Astrocyte (in vitro differentiated cells and primary cell): ENCODE measurements around the gene CARD11. TPM values are rescaled to one million over a fixed set of nuclear protein-coding genes. Genes with fewer than 3 reads are reported as not detected.

Source experiments
- DNase-seq: peaks from one replicate; pipeline ENCODE4 v3.0.0-alpha.2; 2010; ENCODE audit warnings: low read depth
- FAIRE-seq: peaks from 2 replicates; lab custom pipeline; 2011; peaks lifted over from hg19 to GRCh38; lab: Jason Lieb, UNC
- H2AFZ ChIP-seq: 2 replicates; pipeline ENCODE4 v1.6.0; 2012; ENCODE audit warnings: low read depth, low read length, inconsistent platforms
- H3K27ac ChIP-seq: 2 replicates; pipeline ENCODE4 v1.5.1; 2011; ENCODE audit warnings: low read depth, low read length, inconsistent platforms
- H3K27me3 ChIP-seq: 2 replicates; pipeline ENCODE4 v1.6.0; 2011; ENCODE audit warnings: low read length, inconsistent platforms; ENCODE audit not compliant: insufficient read depth
- H3K36me3 ChIP-seq: 2 replicates; pipeline ENCODE4 v1.5.1; 2011; ENCODE audit warnings: low read length, inconsistent platforms; ENCODE audit not compliant: insufficient read depth
- H3K4me1 ChIP-seq: 2 replicates; pipeline ENCODE4 v1.5.1; 2011; ENCODE audit warnings: low read length, inconsistent platforms; ENCODE audit not compliant: insufficient read depth
- H3K4me2 ChIP-seq: 2 replicates; pipeline ENCODE4 v1.6.0; 2012; ENCODE audit warnings: low read length, inconsistent platforms
- H3K4me3 ChIP-seq: 2 replicates; pipeline ENCODE4 v1.5.1; 2011; ENCODE audit warnings: low read depth, mild to moderate bottlenecking, low read length, inconsistent platforms; ENCODE audit not compliant: insufficient read depth
- H3K79me2 ChIP-seq: 2 replicates; pipeline ENCODE4 v1.6.0; 2012; ENCODE audit warnings: mild to moderate bottlenecking, low read length, inconsistent platforms; ENCODE audit not compliant: insufficient read depth
- H3K9ac ChIP-seq: 2 replicates; pipeline ENCODE4 v1.6.0; 2012; ENCODE audit warnings: mild to moderate bottlenecking, low read length, inconsistent platforms
- H3K9me3 ChIP-seq: 2 replicates; pipeline ENCODE4 v1.5.1; 2012; ENCODE audit warnings: low read depth, mild to moderate bottlenecking, low read length, inconsistent platforms; ENCODE audit not compliant: insufficient read depth
- H4K20me1 ChIP-seq: 2 replicates; pipeline ENCODE4 v1.6.0; 2012; ENCODE audit warnings: low read length, inconsistent platforms; ENCODE audit not compliant: insufficient read depth
- H3K27ac Mint-ChIP-seq: one replicate; pipeline ENCODE4 v1.8.0; 2021; ENCODE audit warnings: mild to moderate bottlenecking, mixed read lengths; ENCODE audit not compliant: unreplicated experiment
- H3K27me3 Mint-ChIP-seq: one replicate; pipeline ENCODE4 v1.8.0; 2021; ENCODE audit warnings: low read depth, mixed read lengths; ENCODE audit not compliant: unreplicated experiment
- H3K36me3 Mint-ChIP-seq: one replicate; pipeline ENCODE4 v1.8.0; 2021; ENCODE audit warnings: low read depth, mixed read lengths; ENCODE audit not compliant: unreplicated experiment
- H3K4me1 Mint-ChIP-seq: one replicate; pipeline ENCODE4 v1.8.0; 2021; ENCODE audit warnings: low read depth, mixed read lengths; ENCODE audit not compliant: unreplicated experiment
- H3K4me3 Mint-ChIP-seq: one replicate; pipeline ENCODE4 v1.8.0; 2021; ENCODE audit warnings: mild to moderate bottlenecking, moderate library complexity, mixed read lengths; ENCODE audit not compliant: unreplicated experiment
- H3K9me3 Mint-ChIP-seq: one replicate; pipeline ENCODE4 v1.8.0; 2021; ENCODE audit warnings: mild to moderate bottlenecking, mixed read lengths; ENCODE audit not compliant: unreplicated experiment
- EZH2 ChIP-seq: IDR thresholded peaks from 2 replicates; pipeline ENCODE4 v1.6.1; 2012; ENCODE audit warnings: mild to moderate bottlenecking, low read length, inconsistent platforms; ENCODE audit not compliant: insufficient read depth
- total RNA-seq: library from RNA; stranded (reverse); gene quantifications from 2 replicates; pipeline ENCODE4 v1.2.1, GENCODE V29; 2021
- TF ChIP-seq, protein P1 (sequence below): IDR thresholded peaks from 2 replicates; pipeline ENCODE4 v1.5.1; 2011; ENCODE audit warnings: low read depth, mild to moderate bottlenecking, inconsistent platforms, low read length, moderate library complexity; ENCODE audit not compliant: insufficient read depth

CARD11 gene
- total RNA-seq, 1 donor from 2014 or later, result 9.5 TPM

DNA sequence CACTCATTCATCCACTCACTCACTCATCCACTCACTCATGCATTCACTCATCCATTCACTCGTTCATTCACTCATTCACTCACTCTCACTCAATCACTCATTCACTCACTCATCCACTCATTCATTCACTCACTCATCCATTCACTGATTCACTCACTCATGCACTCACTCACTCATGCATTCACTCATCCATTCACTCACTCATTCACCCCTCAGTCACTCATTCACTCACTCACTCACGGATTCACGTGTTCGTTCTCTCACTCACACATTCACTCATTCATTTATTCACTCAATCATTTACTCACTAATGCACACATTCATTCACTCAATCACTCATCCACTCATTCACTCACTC, 73.4 kb downstream of the CARD11 start:
- H3K4me3 Mint-ChIP-seq, result no peak overlapping the region
- no peak overlapping the region for H3K27ac Mint-ChIP-seq
- Histone ChIP-seq H4K20me1 (no peaks in the 10 kb centered on the region), H3K27me3 (peaks cover 2% of the 10 kb centered on the region), H3K27ac (no peak overlapping the region), H3K79me2 (no peaks in the 10 kb centered on the region), H3K4me2 (no peak overlapping the region), H3K4me3 (no peak overlapping the region), H2AFZ (no peak overlapping the region), H3K36me3 (no peaks in the 10 kb centered on the region), H3K9me3 (peaks cover 4% of the 10 kb centered on the region), H3K9ac (no peak overlapping the region), H3K4me1 (no peaks in the 10 kb centered on the region)
- no peaks in the 10 kb centered on the region for H3K4me1 Mint-ChIP-seq
- peaks cover 18% of the 10 kb centered on the region for H3K9me3 Mint-ChIP-seq
- peaks cover 6% of the 10 kb centered on the region for H3K27me3 Mint-ChIP-seq
- TF ChIP-seq, protein P1, sequence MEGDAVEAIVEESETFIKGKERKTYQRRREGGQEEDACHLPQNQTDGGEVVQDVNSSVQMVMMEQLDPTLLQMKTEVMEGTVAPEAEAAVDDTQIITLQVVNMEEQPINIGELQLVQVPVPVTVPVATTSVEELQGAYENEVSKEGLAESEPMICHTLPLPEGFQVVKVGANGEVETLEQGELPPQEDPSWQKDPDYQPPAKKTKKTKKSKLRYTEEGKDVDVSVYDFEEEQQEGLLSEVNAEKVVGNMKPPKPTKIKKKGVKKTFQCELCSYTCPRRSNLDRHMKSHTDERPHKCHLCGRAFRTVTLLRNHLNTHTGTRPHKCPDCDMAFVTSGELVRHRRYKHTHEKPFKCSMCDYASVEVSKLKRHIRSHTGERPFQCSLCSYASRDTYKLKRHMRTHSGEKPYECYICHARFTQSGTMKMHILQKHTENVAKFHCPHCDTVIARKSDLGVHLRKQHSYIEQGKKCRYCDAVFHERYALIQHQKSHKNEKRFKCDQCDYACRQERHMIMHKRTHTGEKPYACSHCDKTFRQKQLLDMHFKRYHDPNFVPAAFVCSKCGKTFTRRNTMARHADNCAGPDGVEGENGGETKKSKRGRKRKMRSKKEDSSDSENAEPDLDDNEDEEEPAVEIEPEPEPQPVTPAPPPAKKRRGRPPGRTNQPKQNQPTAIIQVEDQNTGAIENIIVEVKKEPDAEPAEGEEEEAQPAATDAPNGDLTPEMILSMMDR, result no peak
- TF ChIP-seq EZH2, result no peak
- no peaks in the 10 kb centered on the region for H3K36me3 Mint-ChIP-seq
- FAIRE-seq (no peak), DNase-seq (no peak)

DNA sequence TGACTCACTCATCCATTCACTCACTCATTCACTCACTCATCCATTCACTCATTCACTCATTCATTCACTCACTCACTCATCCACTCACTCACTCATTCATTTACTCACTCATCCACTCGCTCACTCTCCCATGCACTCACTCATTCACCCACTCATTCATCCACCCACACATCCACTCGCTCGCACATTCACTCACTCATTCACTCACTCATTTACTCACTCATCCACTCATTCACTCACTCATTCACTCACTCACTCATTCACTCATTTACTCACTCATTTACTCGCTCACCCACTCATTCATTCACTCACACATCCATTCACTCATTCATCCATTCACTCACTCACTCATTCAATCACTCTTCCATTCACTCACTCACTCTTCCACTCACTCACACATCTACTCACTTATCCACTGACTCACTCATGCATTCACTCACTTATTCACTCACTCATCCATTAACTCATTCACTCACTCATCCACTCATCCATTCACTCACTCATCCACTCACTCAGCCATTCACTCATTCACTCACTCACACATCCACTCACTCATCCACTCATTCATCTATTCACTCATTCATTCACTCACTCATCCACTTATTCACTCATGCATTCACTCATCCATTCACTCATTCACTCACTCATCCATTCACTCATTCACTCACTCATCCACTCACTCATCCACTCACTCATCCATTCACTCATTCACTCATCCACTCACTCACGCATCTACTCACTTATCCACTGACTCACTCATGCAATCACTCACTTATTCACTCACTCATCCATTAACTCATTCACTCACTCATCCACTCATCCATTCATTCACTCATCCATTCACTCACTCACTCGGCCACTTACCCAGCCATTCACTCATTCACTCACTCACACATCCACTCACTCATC, 74.0 kb downstream of the CARD11 start:
- no peaks in the 10 kb centered on the region for H4K20me1 ChIP-seq

More for the DNA sequence above, 74.0 kb downstream of the CARD11 start:
- no peak for TF ChIP-seq EZH2
- TF ChIP-seq, protein P1, result no peak
- peaks cover 18% of the 10 kb centered on the region for H3K9me3 Mint-ChIP-seq
- no peaks in the 10 kb centered on the region for H3K36me3 Mint-ChIP-seq
- no peak overlapping the region for H2AFZ ChIP-seq
- H3K9me3 ChIP-seq, result peaks cover 4% of the 10 kb centered on the region
- H3K36me3 ChIP-seq, result no peaks in the 10 kb centered on the region
- DNase-seq (no peak), FAIRE-seq (no peak)
- peaks cover 2% of the 10 kb centered on the region for H3K27me3 ChIP-seq
- H3K27me3 Mint-ChIP-seq, result peaks cover 6% of the 10 kb centered on the region
- H3K27ac Mint-ChIP-seq, result no peak overlapping the region
- H3K79me2 ChIP-seq, result no peaks in the 10 kb centered on the region
- no peak overlapping the region for H3K9ac ChIP-seq
- H3K4me1 ChIP-seq, result no peaks in the 10 kb centered on the region
- H3K27ac ChIP-seq, result no peak overlapping the region
- no peak overlapping the region for H3K4me3 Mint-ChIP-seq
- no peak overlapping the region for H3K4me3 ChIP-seq
- no peaks in the 10 kb centered on the region for H3K4me1 Mint-ChIP-seq
- no peak overlapping the region for H3K4me2 ChIP-seq
